DOHH2 (cell line): ENCODE data around the gene PDE6D.
A peak's percentile ranks its signal among the peaks of the same experiment; 100 is the strongest.

ENCODE experiments used
- H3F3A ChIP-seq: fragments of 200-600 bp; sonication (generic), shearing (Covaris generic); 2 replicates; pipeline ENCODE4 v1.6.0; 2016; ENCODE audit warnings: antibody characterized with exemption, mild to moderate bottlenecking; ENCODE audit not compliant: control insufficient read depth, insufficient read depth
- H3K27ac ChIP-seq: fragments of 200-600 bp; sonication (generic); 2 replicates; pipeline ENCODE4 v1.5.1; 2014; ENCODE audit warnings: low read depth, mild to moderate bottlenecking, low read length, moderate library complexity
- H3K27me3 ChIP-seq: fragments of 200-600 bp; sonication (generic); 2 replicates; pipeline ENCODE4 v1.6.1; 2014; ENCODE audit warnings: mild to moderate bottlenecking, low read length, mixed read lengths; ENCODE audit not compliant: control insufficient read depth
- H3K36me3 ChIP-seq: fragments of 200-600 bp; sonication (generic); 2 replicates; pipeline ENCODE4 v1.6.1; 2014; ENCODE audit warnings: mild to moderate bottlenecking, low read length, moderate library complexity, mixed read lengths; ENCODE audit not compliant: control insufficient read depth
- H3K4me1 ChIP-seq: fragments of 200-600 bp; sonication (generic); 2 replicates; pipeline ENCODE4 v1.6.1; 2014; ENCODE audit warnings: mild to moderate bottlenecking, low read length, mixed read lengths; ENCODE audit not compliant: control insufficient read depth
- H3K4me2 ChIP-seq: fragments of 200-600 bp; sonication (generic); 2 replicates; pipeline ENCODE4 v1.6.0; 2014; ENCODE audit warnings: mild to moderate bottlenecking, low read length, moderate library complexity
- H3K4me3 ChIP-seq: fragments of 200-600 bp; sonication (generic); 2 replicates; pipeline ENCODE4 v1.5.1; 2014; ENCODE audit warnings: mild to moderate bottlenecking, low read length, mixed read lengths
- H3K79me2 ChIP-seq: fragments of 200-600 bp; sonication (generic); 2 replicates; pipeline ENCODE4 v1.6.1; 2014; ENCODE audit warnings: mild to moderate bottlenecking, low read length, mixed read lengths; ENCODE audit not compliant: control insufficient read depth
- H3K9me2 ChIP-seq: fragments of 200-600 bp; sonication (generic); replicated peaks from 2 replicates; pipeline ENCODE4 v1.6.1; 2014; ENCODE audit warnings: mild to moderate bottlenecking, low read length, mixed read lengths; ENCODE audit not compliant: control insufficient read depth
- H3K9me3 ChIP-seq: fragments of 200-600 bp; sonication (generic); 2 replicates; pipeline ENCODE4 v1.6.1; 2014; ENCODE audit warnings: antibody characterized with exemption, low read length, mixed read lengths; ENCODE audit not compliant: control insufficient read depth, insufficient read depth
- H4K20me1 ChIP-seq: fragments of 200-600 bp; sonication (generic); 2 replicates; pipeline ENCODE4 v1.6.0; 2014; ENCODE audit warnings: low read depth, mild to moderate bottlenecking, antibody characterized with exemption, low read length, moderate library complexity; ENCODE audit not compliant: control insufficient read depth, insufficient read depth
- EZH2phosphoT487 ChIP-seq: fragments of 200-600 bp; sonication (generic); IDR thresholded peaks from 2 replicates; pipeline ENCODE4 v1.6.1; 2017; ENCODE audit warnings: borderline replicate concordance, mild to moderate bottlenecking, antibody characterized with exemption, low read length, moderate library complexity, mixed read lengths
- TF ChIP-seq, protein P1 (sequence below): fragments of 200-600 bp; sonication (generic); IDR thresholded peaks from one replicate; pipeline ENCODE4 v1.5.1; 2014; ENCODE audit warnings: antibody characterized with exemption, mild to moderate bottlenecking, low read depth, low read length; ENCODE audit not compliant: poor library complexity, severe bottlenecking

The PDE6D gene

DNA sequence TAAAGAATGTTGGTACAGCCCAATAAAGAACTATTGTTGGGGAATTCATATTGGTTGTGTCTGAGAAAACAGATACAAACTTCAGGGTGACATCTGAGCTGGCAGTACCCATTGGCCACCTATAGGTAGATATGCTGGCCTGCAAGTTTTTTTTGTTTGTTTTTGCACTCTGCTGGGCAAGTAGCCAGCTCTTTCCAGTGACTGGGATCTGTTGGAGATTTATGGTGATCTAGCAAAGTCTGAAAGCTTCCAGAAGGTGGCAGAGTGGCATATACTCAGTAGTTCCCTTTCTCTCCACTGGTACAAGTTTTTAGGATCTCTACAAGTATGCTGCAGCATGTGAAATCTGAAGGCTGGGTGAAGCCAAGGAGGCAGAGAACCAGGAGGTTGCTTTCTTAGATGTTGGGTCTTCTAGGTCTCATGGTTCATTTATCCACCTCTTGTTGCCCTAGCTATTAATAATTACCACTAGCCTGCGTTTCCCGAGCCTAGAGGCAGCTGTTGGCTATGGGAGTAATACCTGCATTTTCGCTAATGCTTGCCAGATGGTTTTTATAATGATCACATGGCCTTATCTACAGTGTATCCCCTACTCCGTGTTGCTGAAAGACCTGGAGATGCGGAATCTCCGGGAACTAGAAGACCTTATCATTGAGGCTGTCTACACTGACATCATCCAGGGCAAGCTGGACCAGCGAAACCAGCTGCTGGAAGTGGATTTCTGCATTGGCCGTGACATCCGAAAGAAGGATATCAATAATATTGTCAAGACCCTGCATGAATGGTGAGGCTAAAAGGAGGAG is 14.6 kb upstream of the PDE6D start:
- TF ChIP-seq EZH2phosphoT487: no peak
- TF ChIP-seq, protein P1, sequence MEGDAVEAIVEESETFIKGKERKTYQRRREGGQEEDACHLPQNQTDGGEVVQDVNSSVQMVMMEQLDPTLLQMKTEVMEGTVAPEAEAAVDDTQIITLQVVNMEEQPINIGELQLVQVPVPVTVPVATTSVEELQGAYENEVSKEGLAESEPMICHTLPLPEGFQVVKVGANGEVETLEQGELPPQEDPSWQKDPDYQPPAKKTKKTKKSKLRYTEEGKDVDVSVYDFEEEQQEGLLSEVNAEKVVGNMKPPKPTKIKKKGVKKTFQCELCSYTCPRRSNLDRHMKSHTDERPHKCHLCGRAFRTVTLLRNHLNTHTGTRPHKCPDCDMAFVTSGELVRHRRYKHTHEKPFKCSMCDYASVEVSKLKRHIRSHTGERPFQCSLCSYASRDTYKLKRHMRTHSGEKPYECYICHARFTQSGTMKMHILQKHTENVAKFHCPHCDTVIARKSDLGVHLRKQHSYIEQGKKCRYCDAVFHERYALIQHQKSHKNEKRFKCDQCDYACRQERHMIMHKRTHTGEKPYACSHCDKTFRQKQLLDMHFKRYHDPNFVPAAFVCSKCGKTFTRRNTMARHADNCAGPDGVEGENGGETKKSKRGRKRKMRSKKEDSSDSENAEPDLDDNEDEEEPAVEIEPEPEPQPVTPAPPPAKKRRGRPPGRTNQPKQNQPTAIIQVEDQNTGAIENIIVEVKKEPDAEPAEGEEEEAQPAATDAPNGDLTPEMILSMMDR: peak; percentile 14
- no peaks in the 10 kb centered on the region for H3K9me2 ChIP-seq
- H3K27me3 ChIP-seq: no peaks in the 10 kb centered on the region
- H3K4me3 ChIP-seq: no peak overlapping the region
- H4K20me1 ChIP-seq: no peaks in the 10 kb centered on the region; the same call in 1 of the 2 replicates
- H3K4me1 ChIP-seq: no peaks in the 10 kb centered on the region
- H3K36me3 ChIP-seq: peaks cover 82% of the 10 kb centered on the region
- 0 out of 2 replicates have a peak, but pooled peaks cover 4% of the 10 kb centered on the region for H3F3A ChIP-seq
- H3K79me2 ChIP-seq: peaks cover 33% of the 10 kb centered on the region
- H3K9me3 ChIP-seq: no peaks in the 10 kb centered on the region
- no peak overlapping the region for H3K27ac ChIP-seq
- H3K4me2 ChIP-seq: no peak overlapping the region

DNA sequence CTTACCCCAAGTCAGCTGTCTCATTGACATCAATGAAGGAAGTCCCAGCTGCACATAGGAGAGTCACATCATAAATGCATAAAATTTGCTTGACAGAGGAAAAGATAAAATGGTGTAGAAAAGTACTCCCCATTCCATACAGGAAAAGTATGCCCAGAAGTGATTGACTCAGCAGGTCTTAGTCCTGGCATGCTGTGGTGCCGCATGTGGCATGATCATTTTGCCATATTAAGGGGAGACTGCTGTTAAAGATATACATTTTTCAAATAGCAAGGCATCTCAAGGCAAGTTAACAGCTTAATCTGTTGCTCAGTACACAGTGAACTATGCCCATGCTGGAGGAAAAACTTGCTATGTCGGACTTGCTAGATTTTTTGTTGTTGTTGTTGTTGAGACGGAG is 13.3 kb upstream of the PDE6D start:
- no peaks in the 10 kb centered on the region for H3K27me3 ChIP-seq
- no peaks in the 10 kb centered on the region for H3K4me1 ChIP-seq
- H4K20me1 ChIP-seq: no peaks in the 10 kb centered on the region; the same call in 1 of the 2 replicates
- H3K4me2 ChIP-seq: no peak overlapping the region
- no peak for TF ChIP-seq EZH2phosphoT487
- TF ChIP-seq, protein P1: no peak
- no peaks in the 10 kb centered on the region for H3K9me3 ChIP-seq
- H3K4me3 ChIP-seq: no peak overlapping the region
- no peaks in the 10 kb centered on the region for H3K9me2 ChIP-seq
- H3K27ac ChIP-seq: no peak overlapping the region
- peaks cover 45% of the 10 kb centered on the region for H3K79me2 ChIP-seq
- 0 out of 2 replicates have a peak, but pooled peaks cover 2% of the 10 kb centered on the region for H3F3A ChIP-seq
- peaks cover 80% of the 10 kb centered on the region for H3K36me3 ChIP-seq

DNA sequence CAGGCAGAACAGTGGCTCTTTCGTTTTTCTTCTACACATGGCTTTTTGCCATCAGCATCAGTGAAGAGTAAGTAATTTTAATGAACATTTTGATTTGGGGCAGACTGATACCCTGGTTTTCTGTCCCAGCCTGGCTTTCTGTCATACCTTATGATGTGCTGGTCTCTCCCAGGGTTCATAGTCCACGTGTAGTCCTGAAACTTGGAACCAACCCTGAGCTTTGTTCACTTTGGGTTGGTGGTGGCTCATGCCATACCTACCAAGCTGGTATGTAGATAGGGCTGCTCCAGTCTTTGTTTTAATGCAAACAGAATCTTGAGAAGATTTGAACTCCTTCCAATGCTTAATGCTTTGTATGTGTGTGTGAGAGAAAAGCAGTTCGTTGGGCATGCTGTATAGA is 10.0 kb upstream of the PDE6D start:
- TF ChIP-seq EZH2phosphoT487: no peak
- TF ChIP-seq, protein P1: no peak
- no peaks in the 10 kb centered on the region for H3K9me3 ChIP-seq
- H3K27me3 ChIP-seq: no peaks in the 10 kb centered on the region
- H3K4me3 ChIP-seq: no peak overlapping the region
- no peak overlapping the region for H3K4me2 ChIP-seq
- H3K9me2 ChIP-seq: no peaks in the 10 kb centered on the region
- H3K27ac ChIP-seq: no peak overlapping the region
- peaks cover 65% of the 10 kb centered on the region for H3K36me3 ChIP-seq
- peaks cover 72% of the 10 kb centered on the region for H3K79me2 ChIP-seq
- no peaks in the 10 kb centered on the region for H3F3A ChIP-seq
- peaks cover 12% of the 10 kb centered on the region for H3K4me1 ChIP-seq
- peaks cover 10% of the 10 kb centered on the region for H4K20me1 ChIP-seq
